H1 (cell line): ENCODE results near the gene TCEA2. TPM values are rescaled to one million over a fixed set of nuclear protein-coding genes. Genes with fewer than 3 reads are reported as not detected.

Experiments
- CTCF ChIA-PET: fragments of 300-600 bp; sonication (Branson Sonifier 250); formaldehyde crosslinking; loops from one replicate; lab custom pipeline; 2021; ENCODE audit not compliant: partially characterized antibody; lab: Charles Lee
- POLR2A ChIA-PET: fragments of 300-600 bp; sonication (Branson Sonifier 250); formaldehyde crosslinking; loops from one replicate; lab custom pipeline; 2021; ENCODE audit warnings: inconsistent platforms; ENCODE audit not compliant: partially characterized antibody; lab: Charles Lee
- DNase-seq, 2 experiments: peaks; one replicate each; pipeline versions ENCODE4 v3.0.0 to v3.0.0-alpha.2; 2010 to 2022; ENCODE audit warnings: low spot score in 2 of 2, low read depth in 1 of 2, mixed read lengths in 1 of 2
- FAIRE-seq: peaks from 2 replicates; lab custom pipeline; 2011; peaks lifted over from hg19 to GRCh38; lab: Jason Lieb, UNC
- H2AFZ ChIP-seq: 2 replicates; pipeline ENCODE4 v1.8.1; 2012; ENCODE audit warnings: low read length, inconsistent platforms
- H2AK5ac ChIP-seq: 2 replicates; pipeline ENCODE4 v1.6.1; 2013; ENCODE audit warnings: low read depth, low read length
- H2BK120ac ChIP-seq: replicated peaks from 2 replicates; pipeline ENCODE3; 2013; ENCODE audit warnings: low read depth, low read length, inconsistent platforms
- H2BK12ac ChIP-seq: 2 replicates; pipeline ENCODE4 v1.6.1; 2013; ENCODE audit warnings: low read depth, low read length
- H2BK15ac ChIP-seq: 2 replicates; pipeline ENCODE4 v1.6.1; 2013; ENCODE audit warnings: low read length
- H2BK20ac ChIP-seq: 2 replicates; pipeline ENCODE4 v1.6.1; 2013; ENCODE audit warnings: low read length
- H2BK5ac ChIP-seq: 2 replicates; pipeline ENCODE4 v1.6.1; 2013; ENCODE audit warnings: low read depth, low read length
- H3K14ac ChIP-seq: 2 replicates; pipeline ENCODE4 v1.6.1; 2013; ENCODE audit warnings: inconsistent platforms; ENCODE audit not compliant: insufficient read length
- H3K18ac ChIP-seq: 2 replicates; pipeline ENCODE4 v1.6.1; 2013; ENCODE audit warnings: low read length; ENCODE audit errors: extremely low read depth
- H3K23ac ChIP-seq: 2 replicates; pipeline ENCODE4 v1.6.1; 2013; ENCODE audit warnings: inconsistent platforms; ENCODE audit not compliant: insufficient read length
- H3K23me2 ChIP-seq: 2 replicates; pipeline ENCODE4 v1.6.1; 2013; ENCODE audit warnings: low read depth, low read length
- H3K27ac ChIP-seq: 2 replicates; pipeline ENCODE4 v1.6.1; 2011; ENCODE audit warnings: low read depth, low read length, inconsistent platforms
- H3K27me3 ChIP-seq, 4 experiments: replicated peaks in 1 of 4; 1 replicate in 1 of 4; 2 replicates in 3 of 4; pipeline versions ENCODE4 v1.6.1 to v1.8.1; 2011 to 2013; ENCODE audit warnings: low read length in 3 of 4, mild to moderate bottlenecking in 3 of 4, inconsistent platforms in 2 of 4, mixed read lengths in 2 of 4, moderate library complexity in 1 of 4; ENCODE audit not compliant: control insufficient read depth in 3 of 4, insufficient read depth in 3 of 4; ENCODE audit errors: extremely low read depth in 1 of 4
- H3K36me3 ChIP-seq, 4 experiments: 2 replicates each; pipeline versions ENCODE4 v1.6.1 to v1.8.1; 2011 to 2013; ENCODE audit warnings: mild to moderate bottlenecking in 4 of 4, low read length in 3 of 4, moderate library complexity in 2 of 4, control low read depth in 1 of 4, inconsistent platforms in 1 of 4; ENCODE audit not compliant: insufficient read depth in 4 of 4, control insufficient read depth in 2 of 4
- H3K4ac ChIP-seq: replicated peaks from 2 replicates; pipeline ENCODE3; 2013; ENCODE audit warnings: low read length, low read depth, mixed read lengths, inconsistent platforms; ENCODE audit not compliant: insufficient read length
- H3K4me1 ChIP-seq, 4 experiments: replicated peaks in 1 of 4; 1 replicate in 1 of 4; 2 replicates in 3 of 4; pipeline versions ENCODE4 v1.6.1 to v1.8.1; 2011 to 2013; ENCODE audit warnings: low read length in 3 of 4, inconsistent platforms in 2 of 4, mixed read lengths in 1 of 4; ENCODE audit not compliant: insufficient read depth in 4 of 4, control insufficient read depth in 3 of 4
- H3K4me2 ChIP-seq, 2 experiments: 2 replicates each; pipeline versions ENCODE4 v1.6.1 to v1.8.1; 2011 to 2013; ENCODE audit warnings: low read depth in 2 of 2, low read length in 2 of 2, control low read depth in 1 of 2, inconsistent platforms in 1 of 2, mild to moderate bottlenecking in 1 of 2; ENCODE audit not compliant: insufficient read depth in 1 of 2
- H3K4me3 ChIP-seq, 4 experiments: fragments of 200-600, 300-600 bp in 1 of 4; sonication (generic), shearing (Covaris generic), sonication (Bioruptor Twin) in 1 of 4; 2 replicates each; pipeline versions ENCODE4 v1.5.1 to v1.8.1; 2011 to 2016; ENCODE audit warnings: low read length in 4 of 4, low read depth in 3 of 4, control low read depth in 2 of 4, inconsistent platforms in 2 of 4, mild to moderate bottlenecking in 2 of 4, mixed read lengths in 1 of 4, moderate library complexity in 1 of 4; ENCODE audit not compliant: insufficient read depth in 2 of 4; ENCODE audit errors: extremely low read depth in 1 of 4
- H3K56ac ChIP-seq: replicated peaks from 2 replicates; pipeline ENCODE3; 2013; ENCODE audit warnings: low read depth, mild to moderate bottlenecking, mixed read lengths, low read length, inconsistent platforms; ENCODE audit not compliant: insufficient read length
- H3K79me1 ChIP-seq: 2 replicates; pipeline ENCODE4 v1.6.1; 2013; ENCODE audit warnings: low read depth, low read length, control low read depth
- H3K79me2 ChIP-seq, 2 experiments: 2 replicates each; pipeline versions ENCODE4 v1.6.1 to v1.8.1; 2012 to 2013; ENCODE audit warnings: low read length in 2 of 2, mild to moderate bottlenecking in 2 of 2, inconsistent platforms in 1 of 2; ENCODE audit not compliant: insufficient read depth in 2 of 2, control insufficient read depth in 1 of 2
- H3K9ac ChIP-seq, 4 experiments: replicated peaks in 1 of 4; 1 replicate in 1 of 4; 2 replicates in 3 of 4; pipeline versions ENCODE4 v1.6.1 to v1.8.1; 2011 to 2013; ENCODE audit warnings: low read depth in 3 of 4, low read length in 3 of 4, control low read depth in 2 of 4, mild to moderate bottlenecking in 2 of 4, moderate library complexity in 2 of 4, inconsistent platforms in 1 of 4; ENCODE audit errors: extremely low read depth in 1 of 4
- H3K9me3 ChIP-seq, 2 experiments: 2 replicates each; pipeline versions ENCODE4 v1.6.1 to v1.8.1; 2012 to 2013; ENCODE audit warnings: mild to moderate bottlenecking in 2 of 2, moderate library complexity in 2 of 2, control low read depth in 1 of 2, inconsistent platforms in 1 of 2, low read depth in 1 of 2, low read length in 1 of 2, mixed read lengths in 1 of 2; ENCODE audit not compliant: insufficient read depth in 2 of 2
- H4K20me1 ChIP-seq, 2 experiments: replicated peaks in 1 of 2; 2 replicates each; pipeline versions ENCODE3 to v1.8.1; 2011 to 2013; ENCODE audit warnings: inconsistent platforms in 2 of 2, low read length in 2 of 2, mild to moderate bottlenecking in 1 of 2; ENCODE audit not compliant: insufficient read depth in 2 of 2, control insufficient read depth in 1 of 2
- H4K5ac ChIP-seq: 2 replicates; pipeline ENCODE4 v1.6.1; 2013; ENCODE audit warnings: low read length, low read depth, mixed read lengths, inconsistent platforms; ENCODE audit not compliant: insufficient read length
- H4K8ac ChIP-seq: 2 replicates; pipeline ENCODE4 v1.8.0; 2013; ENCODE audit warnings: mild to moderate bottlenecking, moderate library complexity, low read length, inconsistent platforms; ENCODE audit not compliant: insufficient read depth; ENCODE audit errors: extremely low read depth
- H4K91ac ChIP-seq: replicated peaks from 2 replicates; pipeline ENCODE3; 2013; ENCODE audit warnings: low read length, mixed read lengths, inconsistent platforms; ENCODE audit not compliant: insufficient read length
- CEBPB ChIP-seq: IDR thresholded peaks from 2 replicates; pipeline ENCODE4 v1.6.1; 2012; ENCODE audit warnings: low read depth, low read length
- CHD2 ChIP-seq: IDR thresholded peaks from 2 replicates; pipeline ENCODE4 v1.6.1; 2012; ENCODE audit warnings: low read length, improper control_type of control experiment
- CTCF ChIP-seq, 3 experiments: IDR thresholded peaks; 1 replicate in 2 of 3; 2 replicates in 1 of 3; pipeline versions ENCODE4 v1.5.1 to v1.6.1; 2011; ENCODE audit warnings: low read length in 3 of 3, mild to moderate bottlenecking in 3 of 3, inconsistent platforms in 2 of 3, low read depth in 1 of 3, moderate library complexity in 1 of 3; ENCODE audit not compliant: insufficient read depth in 1 of 3; ENCODE audit errors: control extremely low read depth in 1 of 3
- JUN ChIP-seq: IDR thresholded peaks from 2 replicates; pipeline ENCODE4 v1.6.1; 2011; ENCODE audit warnings: low read depth, mild to moderate bottlenecking, improper control_type of control experiment, low read length
- KDM5A ChIP-seq: fragments of 200-600 bp; IDR thresholded peaks from 2 replicates; pipeline ENCODE4 v1.7.1; 2012; ENCODE audit warnings: mild to moderate bottlenecking, low read length, inconsistent platforms, mixed read lengths
- MAFK ChIP-seq: IDR thresholded peaks from 2 replicates; pipeline ENCODE4 v1.6.1; 2012; ENCODE audit warnings: low read depth, mild to moderate bottlenecking, improper control_type of control experiment, low read length
- SIX5 ChIP-seq: IDR thresholded peaks from 2 replicates; pipeline ENCODE4 v1.6.1; 2011; ENCODE audit warnings: mild to moderate bottlenecking, low read depth, low read length
- SP1 ChIP-seq: IDR thresholded peaks from 2 replicates; pipeline ENCODE4 v1.6.1; 2011; ENCODE audit warnings: low read depth, low read length
- SP2 ChIP-seq: IDR thresholded peaks from 2 replicates; pipeline ENCODE4 v1.6.1; 2012; ENCODE audit warnings: mild to moderate bottlenecking, low read length, inconsistent platforms
- TEAD4 ChIP-seq: IDR thresholded peaks from 2 replicates; pipeline ENCODE4 v1.6.1; 2012; ENCODE audit warnings: low read depth, low read length, inconsistent platforms, mixed read lengths
- WGBS, 2 experiments: shearing (Covaris generic) in 1 of 2; methylation state at CpG; one replicate each; pipeline versions ENCODE4 v1.1.6 to v1.1.7; 2013 to 2015; ENCODE audit warnings: low lambda C conversion rate in 2 of 2, mixed read lengths in 2 of 2, inconsistent platforms in 1 of 2, low coverage in 1 of 2, missing lambda C conversion rate in 1 of 2; ENCODE audit not compliant: insufficient replicate concordance in 2 of 2, insufficient coverage in 1 of 2, insufficient read length in 1 of 2; ENCODE audit errors: extremely low coverage in 1 of 2, missing lambda C conversion rate in 1 of 2; 5-methylcytosine and 5-hydroxymethylcytosine counted together
- polyA plus RNA-seq, 7 experiments: library from polyadenylated mRNA; depleted of rRNA in 3 of 7; stranded (reverse) in 5 of 7; unstranded in 2 of 7; fragments of >200 nt in 5 of 7; fragments of 200-250 nt in 2 of 7; gene quantifications; 1 replicate in 5 of 7; 2 replicates in 1 of 7; 4 replicates in 1 of 7; pipeline versions ENCODE4 v1.2.1 to v1.2.3, GENCODE V29; 2011 to 2013; ENCODE audit warnings: missing spikeins in 2 of 7, mixed read lengths in 2 of 7
- total RNA-seq: library from RNA; stranded (reverse); fragmentation: NEBNext Ultra II Directional; extraction: Animal tissue kit (Norgen Biotek cat#: 25700); gene quantifications from 2 replicates; pipeline ENCODE4 v1.2.1, GENCODE V29; 2021
- TF ChIP-seq, protein P1 (sequence below): IDR thresholded peaks from 2 replicates; pipeline ENCODE4 v1.6.1; 2012; ENCODE audit warnings: inconsistent platforms

Gene TCEA2
- total and polyA plus RNA-seq, 2 of the 8 experiments (the other 6 are each of a cell fraction or from before 2014, with no cell fraction given), result 41.4 to 42.3 TPM

DNA sequence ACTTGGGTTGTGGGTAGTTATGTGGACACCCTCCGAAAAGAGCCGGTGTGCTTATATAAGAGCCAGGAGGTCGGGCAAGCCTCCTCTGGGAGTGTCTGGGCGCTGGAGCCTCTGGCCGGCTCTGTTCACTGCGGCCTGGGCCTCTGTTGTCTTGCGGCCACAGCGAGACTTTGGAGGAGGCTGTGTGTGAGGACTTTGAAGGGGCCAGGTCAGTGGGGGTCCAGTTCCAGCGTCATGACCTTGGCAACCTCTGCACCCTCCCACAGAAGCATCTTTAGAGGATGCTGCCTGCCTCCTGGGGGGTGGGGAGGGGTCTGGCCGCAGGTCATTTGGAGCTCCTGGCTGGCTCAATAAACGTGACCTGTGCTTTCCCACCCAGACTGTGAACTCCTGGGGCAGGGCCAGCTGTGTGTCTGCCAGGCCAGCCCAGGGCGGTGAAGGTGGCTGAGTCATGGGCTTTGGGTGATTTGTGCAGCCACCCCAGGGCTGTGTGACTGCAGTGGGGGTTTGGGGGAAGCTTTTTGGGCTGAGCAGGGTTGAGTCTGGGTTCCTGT, 1.2 kb downstream of the TCEA2 start:
- POLR2A ChIA-PET, result interaction anchor here (4.5 kb wide), 1 partner anchor 14 kb away, joined by 27 read pairs; the partner anchor contains the start of genes OPRL1 and RGS19
- no peak for TF ChIP-seq JUN
- no peak for TF ChIP-seq KDM5A
- TF ChIP-seq CEBPB, result no peak
- no peak for TF ChIP-seq CTCF (IDR thresholded peaks at IDR 0.05; ENCODE audit: control extremely low read depth in 1 of 3, insufficient read depth in 1 of 3, low read depth in 1 of 3, low read length in 3 of 3)
- TF ChIP-seq TEAD4, result no peak
- TF ChIP-seq, protein P1, sequence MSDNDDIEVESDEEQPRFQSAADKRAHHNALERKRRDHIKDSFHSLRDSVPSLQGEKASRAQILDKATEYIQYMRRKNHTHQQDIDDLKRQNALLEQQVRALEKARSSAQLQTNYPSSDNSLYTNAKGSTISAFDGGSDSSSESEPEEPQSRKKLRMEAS, result no peak
- no peak for TF ChIP-seq CHD2
- no peak for TF ChIP-seq MAFK
- TF ChIP-seq SP2, result no peak
- TF ChIP-seq SIX5, result no peak
- TF ChIP-seq SP1, result no peak

More for the DNA sequence above, 1.2 kb downstream of the TCEA2 start:
- H2BK12ac ChIP-seq, result no peak overlapping the region
- H4K20me1 ChIP-seq, result peaks cover 2 to 6% of the 10 kb centered on the region in 2 experiments
- H2BK120ac ChIP-seq, result no peak overlapping the region
- H2AK5ac ChIP-seq, result no peak overlapping the region
- no peak overlapping the region for H4K5ac ChIP-seq
- H3K4me3 ChIP-seq, result peak overlapping the region; percentile 66 to 81 (median 72); a peak in 6 of 8 replicates
- H3K4ac ChIP-seq, result no peak overlapping the region
- no peak overlapping the region for H3K56ac ChIP-seq
- H2BK20ac ChIP-seq, result no peak overlapping the region
- no peaks in the 10 kb centered on the region for H3K79me2 ChIP-seq
- H3K27me3 ChIP-seq, result no peaks in the 10 kb centered on the region; a peak in 2 of 7 replicates
- no peak overlapping the region for H4K8ac ChIP-seq
- DNase-seq, result no peak
- H3K79me1 ChIP-seq, result no peaks in the 10 kb centered on the region
- H2AFZ ChIP-seq, result no peak overlapping the region
- CTCF ChIA-PET, result interaction anchor here (0.7 to 1.6 kb wide), 5 partner anchors 10 to 89 kb away, joined by 3 to 5 read pairs (median 4); no protein-coding TSS in a partner anchor
- H3K4me1 ChIP-seq, result peaks cover 3 to 15% (median 9%) of the 10 kb centered on the region in 4 experiments
- H3K27ac ChIP-seq, result no peak overlapping the region
- H3K4me2 ChIP-seq, result peak overlapping the region; percentile 60 to 83
- H3K18ac ChIP-seq, result no peak overlapping the region
- no peak overlapping the region for H3K14ac ChIP-seq
- 71% methylated on average over 12 of the region's 12 CpGs; no CpG with 5 or more reads in 1 of the 2 experiments for WGBS, 2 experiments
- no peak for FAIRE-seq
- H2BK15ac ChIP-seq, result peak overlapping the region; percentile 29; the same call in 1 of the 2 replicates
- H2BK5ac ChIP-seq, result no peak overlapping the region; the same call in 1 of the 2 replicates
- H3K23ac ChIP-seq, result no peak overlapping the region
- no peaks in the 10 kb centered on the region for H3K36me3 ChIP-seq
- no peak overlapping the region for H3K9ac ChIP-seq
- peaks cover 2% of the 10 kb centered on the region; the same call in 1 of the 2 replicates for H3K23me2 ChIP-seq
- H3K9me3 ChIP-seq, result no peaks in the 10 kb centered on the region
- H4K91ac ChIP-seq, result no peak overlapping the region
